HCT116 (cell line): Measurements from ENCODE around the gene IFITM1. TPM values are rescaled to one million over a fixed set of nuclear protein-coding genes. Genes with fewer than 3 reads are reported as not detected.

Experiments
- ATAC-seq: fragments of 200-7000 bp; cut with Tn5 transposase; 2 replicates; pipeline ENCODE4 v1.9.1; 2020; ENCODE audit warnings: mild to moderate bottlenecking, moderate library complexity
- BruUV-seq: library from RNA; stranded (reverse); fragments of 400-500 nt; replicated peaks from 2 replicates; lab custom pipeline; 2021; lab: Mats Ljungman, UMichigan
- CTCF ChIA-PET: fragments of 300-600 bp; sonication (Branson Sonifier 250); formaldehyde crosslinking; loops from one replicate; lab custom pipeline; 2021; ENCODE audit warnings: antibody characterized with exemption; lab: Charles Lee
- POLR2A ChIA-PET: fragments of 300-600, 350-600 bp; sonication (Branson Sonifier 250); formaldehyde crosslinking; loops from one replicate; lab custom pipeline; 2021; ENCODE audit warnings: antibody characterized with exemption; lab: Charles Lee
- RAD21 ChIA-PET, 2 experiments: fragments of 300-600 bp; sonication (Branson Sonifier 250); formaldehyde crosslinking; loops; one replicate each; lab custom pipeline; 2023; ENCODE audit warnings: low total read pairs in 2 of 2; ENCODE audit not compliant: uncharacterized antibody in 2 of 2, unreplicated experiment in 2 of 2, low non-redundant PET in 1 of 2; lab: Charles Lee
- DNase-seq: peaks from one replicate; pipeline ENCODE4 v3.0.0-alpha.2; 2010; ENCODE audit warnings: low read depth, low spot score
- H2AFZ ChIP-seq: fragments of 200-600 bp; shearing (Covaris generic), sonication (generic); 2 replicates; pipeline ENCODE4 v1.6.1; 2017; ENCODE audit warnings: low read depth, mixed run types, mixed read lengths, antibody characterized with exemption, low read length; ENCODE audit not compliant: poor library complexity, severe bottlenecking
- H3K27ac ChIP-seq: 2 replicates; pipeline ENCODE4 v1.5.1; 2012; ENCODE audit warnings: low read depth, low read length
- H3K27me3 ChIP-seq: fragments of 200-600 bp; sonication (generic); 2 replicates; pipeline ENCODE4 v1.6.1; 2016; ENCODE audit warnings: mixed run types, low read length, mixed read lengths; ENCODE audit not compliant: insufficient read depth
- H3K36me3 ChIP-seq, 2 experiments: fragments of 200-500 bp in 1 of 2; fragments of 200-600 bp in 1 of 2; sonication (Bioruptor generic) in 1 of 2; sonication (generic) in 1 of 2; 2 replicates each; pipeline versions ENCODE4 v1.5.1 to v1.6.1; 2014 to 2016; ENCODE audit warnings: low read length in 2 of 2, inconsistent platforms in 1 of 2, mixed read lengths in 1 of 2, mixed run types in 1 of 2; ENCODE audit not compliant: insufficient read depth in 2 of 2, control insufficient read depth in 1 of 2
- H3K4me1 ChIP-seq, 2 experiments: fragments of 200-600 bp in 1 of 2; sonication (generic) in 1 of 2; 2 replicates each; pipeline versions ENCODE4 v1.5.1 to v1.6.1; 2012 to 2017; ENCODE audit warnings: low read length in 2 of 2, inconsistent platforms in 1 of 2, mild to moderate bottlenecking in 1 of 2, mixed read lengths in 1 of 2, mixed run types in 1 of 2, moderate library complexity in 1 of 2; ENCODE audit not compliant: insufficient read depth in 2 of 2, control insufficient read depth in 1 of 2
- H3K4me2 ChIP-seq: fragments of 200-600 bp; sonication (generic); 2 replicates; pipeline ENCODE4 v1.6.1; 2017; ENCODE audit warnings: mixed run types, low read length, mixed read lengths
- H3K4me3 ChIP-seq, 2 experiments: fragments of 200-600 bp in 1 of 2; sonication (generic) in 1 of 2; replicated peaks in 1 of 2; 2 replicates each; pipeline ENCODE4 v1.5.1; 2011 to 2016; ENCODE audit warnings: low read length in 2 of 2, control low read depth in 1 of 2, low read depth in 1 of 2, mild to moderate bottlenecking in 1 of 2, mixed read lengths in 1 of 2, mixed run types in 1 of 2
- H3K79me2 ChIP-seq: fragments of 200-600 bp; sonication (generic); 2 replicates; pipeline ENCODE4 v1.6.1; 2017; ENCODE audit warnings: mild to moderate bottlenecking, mixed run types, low read length, moderate library complexity, mixed read lengths; ENCODE audit not compliant: insufficient read depth
- H3K9ac ChIP-seq: fragments of 200-600 bp; sonication (generic); 2 replicates; pipeline ENCODE4 v1.6.1; 2016; ENCODE audit warnings: low read length, mixed read lengths
- H3K9me2 ChIP-seq: fragments of 200-600 bp; sonication (generic), shearing (Covaris generic); 2 replicates; pipeline ENCODE4 v1.6.1; 2017; ENCODE audit warnings: mixed run types, mild to moderate bottlenecking, moderate library complexity; ENCODE audit not compliant: insufficient read depth
- H3K9me3 ChIP-seq, 2 experiments: fragments of 200-500 bp in 1 of 2; fragments of 200-600 bp in 1 of 2; sonication (Bioruptor generic) in 1 of 2; sonication (generic) in 1 of 2; 2 replicates each; pipeline ENCODE4 v1.6.1; 2014 to 2017; ENCODE audit warnings: low read length in 2 of 2, mixed read lengths in 2 of 2, inconsistent platforms in 1 of 2, low read depth in 1 of 2, mild to moderate bottlenecking in 1 of 2, mixed run types in 1 of 2, moderate library complexity in 1 of 2; ENCODE audit not compliant: control insufficient read depth in 1 of 2, insufficient read depth in 1 of 2
- H4K20me1 ChIP-seq: fragments of 200-600 bp; sonication (generic), shearing (Covaris generic); 2 replicates; pipeline ENCODE4 v1.6.1; 2017; ENCODE audit warnings: mixed run types, mild to moderate bottlenecking, moderate library complexity; ENCODE audit not compliant: insufficient read depth
- CEBPB ChIP-seq: IDR thresholded peaks from 2 replicates; pipeline ENCODE4 v1.6.1; 2012; ENCODE audit warnings: low read depth
- CTCF ChIP-seq, 3 experiments: fragments of 200-600 bp in 1 of 3; sonication (generic) in 1 of 3; IDR thresholded peaks in 2 of 3; conservative IDR thresholded peaks in 1 of 3; 2 replicates each; pipeline ENCODE4 v1.5.1; 2012 to 2017; ENCODE audit warnings: low read depth in 2 of 3, low read length in 2 of 3, antibody characterized with exemption in 1 of 3, borderline replicate concordance in 1 of 3, control low read depth in 1 of 3, mild to moderate bottlenecking in 1 of 3, mixed read lengths in 1 of 3, mixed run types in 1 of 3, moderate library complexity in 1 of 3; ENCODE audit not compliant: insufficient read depth in 1 of 3
- ELF1 ChIP-seq: IDR thresholded peaks from 2 replicates; pipeline ENCODE4 v1.6.1; 2012; ENCODE audit warnings: low read depth, borderline replicate concordance
- EZH2 ChIP-seq: fragments of 200-600 bp; sonication (generic); IDR thresholded peaks from 2 replicates; pipeline ENCODE4 v1.6.1; 2017; ENCODE audit warnings: antibody characterized with exemption, mixed run types
- FOSL1 ChIP-seq: IDR thresholded peaks from 2 replicates; pipeline ENCODE4 v1.6.1; 2012; ENCODE audit warnings: low read depth
- MAX ChIP-seq: IDR thresholded peaks from 2 replicates; pipeline ENCODE4 v1.6.1; 2012
- POLR2AphosphoS5 ChIP-seq: IDR thresholded peaks from 2 replicates; pipeline ENCODE4 v1.6.1; 2011; ENCODE audit warnings: mild to moderate bottlenecking, low read depth, low read length, moderate library complexity
- RAD21 ChIP-seq: IDR thresholded peaks from 2 replicates; pipeline ENCODE4 v1.6.1; 2012; ENCODE audit warnings: low read depth, mild to moderate bottlenecking
- REST ChIP-seq: IDR thresholded peaks from 2 replicates; pipeline ENCODE4 v1.6.1; 2012; ENCODE audit warnings: low read depth
- SP1 ChIP-seq: IDR thresholded peaks from 2 replicates; pipeline ENCODE4 v1.6.1; 2012; ENCODE audit warnings: low read depth
- intact Hi-C: fragments of 100-400 bp; cut with micrococcal nuclease; formaldehyde crosslinking; loops from 2 replicates; pipeline ENCODE4 v1.10.0; 2022
- total RNA-seq: library from RNA; stranded (reverse); gene quantifications from one replicate; pipeline ENCODE4 v1.2.1, GENCODE V29; 2021; ENCODE audit not compliant: unreplicated experiment

Gene IFITM1
- total RNA-seq, 1 experiment from 2014 or later, result 6.1 TPM

GRCh38 chr11:293852-294661, 19.8 kb upstream of the IFITM1 start:
- H3K27me3 ChIP-seq, result no peaks in the 10 kb centered on the region
- peaks cover 4 to 10% of the 10 kb centered on the region in 2 experiments; a peak in 3 of 4 replicates for H3K4me1 ChIP-seq
- TF ChIP-seq CEBPB (no peak), SP1 (no peak), FOSL1 (no peak), RAD21 (no peak), CTCF (IDR thresholded peaks at IDR 0.05 in 2 of 3, conservative IDR thresholded peaks at IDR 0.05 in 1 of 3; ENCODE audit: borderline replicate concordance in 1 of 3, insufficient read depth in 1 of 3, low read depth in 2 of 3, low read length in 2 of 3) (no peak), MAX (no peak), POLR2AphosphoS5 (no peak), REST (no peak), ELF1 (no peak), EZH2 (no peak)
- intact Hi-C loops, result no loop called here
- peaks cover 0 to 5% of the 10 kb centered on the region in 2 experiments; a peak in 3 of 4 replicates for H3K36me3 ChIP-seq
- H3K27ac ChIP-seq, result no peak overlapping the region
- ChIA-PET RAD21 (no interaction called here), POLR2A (no interaction called here), CTCF (no interaction called here)
- BruUV-seq, result no TSS peak
- H3K9me2 ChIP-seq, result no peaks in the 10 kb centered on the region
- H3K9me3 ChIP-seq, result no peaks in the 10 kb centered on the region
- no peaks in the 10 kb centered on the region for H4K20me1 ChIP-seq
- ATAC-seq, result no peak
- no peak overlapping the region for H2AFZ ChIP-seq
- H3K9ac ChIP-seq, result no peak overlapping the region
- DNase-seq, result no peak
- 0 out of 2 replicates have a peak, but pooled peaks cover 3% of the 10 kb centered on the region for H3K79me2 ChIP-seq
- H3K4me2 ChIP-seq, result no peak overlapping the region
- no peak overlapping the region for H3K4me3 ChIP-seq
